Measurements from ENCODE around the gene PDK4.
"Not testable (repeated sequence)": the region's sequence is repeated elsewhere in the genome, so short reads cannot be mapped to it uniquely, and the experiment has no call there.

The PDK4 gene

DNA sequence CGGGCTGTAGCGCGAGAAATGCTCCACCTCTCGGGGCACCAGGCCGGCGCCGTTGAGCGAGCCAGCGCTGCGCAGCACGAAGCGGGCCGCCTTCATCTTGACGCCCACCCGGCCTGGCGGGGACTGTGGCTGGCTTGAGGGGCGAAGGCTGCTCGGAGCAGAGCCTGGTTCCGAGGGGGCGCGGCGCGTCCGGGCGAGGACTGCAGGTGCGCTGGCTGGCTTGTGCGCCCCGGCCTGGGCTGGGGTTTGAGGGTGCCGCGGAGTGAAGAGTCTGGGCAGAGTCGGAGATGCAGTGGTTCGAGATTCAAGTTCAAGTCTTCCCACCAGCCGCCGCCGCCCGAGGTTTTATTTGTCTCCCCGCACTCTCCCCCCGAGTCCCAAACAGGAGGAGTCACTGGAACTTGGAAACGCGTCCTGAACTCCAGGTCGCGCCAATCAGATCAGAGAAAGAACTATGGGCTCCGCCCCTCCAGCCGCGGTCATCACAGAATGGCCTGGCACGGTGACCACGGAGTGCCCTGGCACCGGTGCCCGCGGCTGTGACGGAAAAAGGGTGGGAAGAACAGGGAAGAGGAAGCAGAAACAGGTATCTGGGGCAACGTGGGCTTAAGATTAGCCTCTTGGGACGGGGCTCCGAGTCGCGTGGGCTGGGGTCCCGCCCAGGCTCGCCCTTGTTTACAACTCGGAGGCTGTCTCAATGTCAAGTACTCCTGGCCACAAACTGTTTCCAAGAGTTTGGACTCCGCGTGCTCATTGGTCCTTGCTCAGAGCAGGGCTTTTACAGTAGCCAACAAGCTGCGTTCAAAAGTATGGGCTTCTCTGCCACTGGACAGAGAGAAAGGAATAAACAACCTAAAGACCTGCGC lies at the start of gene PDK4:
TSS of gene PDK4 (minus strand) at position 319 of the 866 bp plus-strand sequence. CDS start at position 96, 223 bp downstream.
- DNase-seq, result peak; percentile 51

DNA sequence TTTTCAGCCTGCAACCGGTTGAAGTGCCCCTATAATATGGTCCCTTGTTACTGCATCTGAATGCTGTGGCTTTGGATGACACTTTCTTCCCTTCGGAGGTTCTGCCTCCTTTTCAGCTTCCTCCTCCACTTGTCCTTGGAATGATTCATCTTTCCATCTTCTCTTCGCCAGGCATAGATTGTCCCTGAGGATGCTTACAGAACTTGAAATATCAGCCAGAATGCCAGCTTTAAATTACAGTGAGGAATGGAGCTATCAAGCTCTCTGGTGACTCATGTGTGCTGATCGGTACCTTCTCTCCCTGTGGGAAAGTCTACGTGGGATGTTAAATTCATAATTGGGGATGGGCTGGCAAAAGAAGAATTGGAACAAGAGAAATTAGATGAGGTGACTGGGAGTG lies 45.9 kb upstream of the PDK4 start:
- no peak for DNase-seq

DNA sequence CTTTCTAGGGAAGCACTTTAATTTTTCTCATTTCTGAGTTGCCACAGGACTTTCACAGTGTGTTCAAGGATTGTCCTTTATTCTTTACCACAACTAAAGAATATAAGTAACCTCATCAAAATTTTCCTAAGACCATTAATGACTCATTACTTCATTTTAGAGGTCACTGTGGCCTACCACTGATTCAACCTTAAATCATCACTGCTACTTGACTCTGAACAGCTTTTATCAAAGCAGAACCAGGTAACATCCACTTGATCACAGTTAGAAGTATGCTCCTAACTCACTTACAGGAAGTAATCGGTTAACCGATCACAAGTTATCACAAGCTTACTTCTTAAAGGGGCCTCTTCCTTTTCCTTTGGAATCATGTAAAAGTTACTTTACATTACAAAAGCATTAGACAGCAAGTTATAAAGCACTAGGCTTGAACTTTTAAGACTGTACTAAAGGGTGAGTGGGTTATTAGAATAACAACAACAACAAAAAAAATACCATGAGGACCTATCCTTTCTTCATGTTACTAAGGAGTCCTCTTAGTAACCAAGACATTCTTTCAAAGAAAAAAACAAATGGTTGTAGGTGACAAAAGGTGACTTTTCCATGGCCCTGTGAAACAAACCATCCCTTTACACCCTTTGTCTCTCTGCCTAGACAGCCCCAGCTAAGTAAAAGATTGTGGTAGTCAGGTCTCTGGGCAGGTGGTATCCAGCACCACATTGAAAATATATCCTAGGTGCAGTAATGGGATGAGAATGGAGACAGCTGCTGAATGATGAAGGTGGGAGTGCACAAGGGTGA lies 40.0 kb upstream of the PDK4 start:
- DNase-seq, result no peak

DNA sequence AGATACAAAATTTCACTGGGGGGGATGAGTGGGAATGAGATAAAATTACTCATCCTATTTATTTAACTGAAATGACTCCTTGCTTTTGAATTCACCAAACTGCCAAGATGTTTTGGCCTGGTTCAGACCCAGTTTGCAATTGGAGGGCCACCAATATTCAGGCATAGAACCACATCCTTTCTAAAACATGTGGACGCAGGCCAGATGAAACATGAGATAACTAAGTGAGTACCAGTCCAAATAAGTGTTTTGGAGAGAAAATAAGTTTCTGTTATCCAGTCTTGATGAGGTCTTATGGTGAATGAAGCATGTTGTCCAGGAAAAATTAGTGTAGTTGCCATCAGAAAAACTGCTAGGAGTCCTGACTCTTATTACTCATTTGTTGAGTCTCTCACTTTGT lies 36.3 kb upstream of the PDK4 start:
- DNase-seq, result no peak

DNA sequence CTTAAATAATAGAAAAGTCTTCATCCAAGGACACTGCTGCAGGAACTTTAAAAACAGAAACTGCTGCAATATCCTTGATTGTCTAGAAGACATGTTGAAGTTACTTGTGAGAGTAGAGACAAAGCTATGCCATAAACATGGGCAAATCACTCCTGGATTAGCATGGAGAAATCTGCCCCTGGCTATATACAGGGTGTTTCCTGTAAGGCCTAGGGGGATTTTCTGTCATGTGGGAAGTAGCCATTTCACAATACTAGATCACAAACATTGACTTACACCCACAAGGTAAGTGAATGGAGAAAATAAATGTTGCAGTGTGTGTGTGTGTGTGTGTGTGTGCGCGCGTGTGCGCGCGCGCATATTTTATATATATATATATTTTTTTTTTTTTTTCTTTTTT lies 35.2 kb upstream of the PDK4 start:
- no peak for DNase-seq

DNA sequence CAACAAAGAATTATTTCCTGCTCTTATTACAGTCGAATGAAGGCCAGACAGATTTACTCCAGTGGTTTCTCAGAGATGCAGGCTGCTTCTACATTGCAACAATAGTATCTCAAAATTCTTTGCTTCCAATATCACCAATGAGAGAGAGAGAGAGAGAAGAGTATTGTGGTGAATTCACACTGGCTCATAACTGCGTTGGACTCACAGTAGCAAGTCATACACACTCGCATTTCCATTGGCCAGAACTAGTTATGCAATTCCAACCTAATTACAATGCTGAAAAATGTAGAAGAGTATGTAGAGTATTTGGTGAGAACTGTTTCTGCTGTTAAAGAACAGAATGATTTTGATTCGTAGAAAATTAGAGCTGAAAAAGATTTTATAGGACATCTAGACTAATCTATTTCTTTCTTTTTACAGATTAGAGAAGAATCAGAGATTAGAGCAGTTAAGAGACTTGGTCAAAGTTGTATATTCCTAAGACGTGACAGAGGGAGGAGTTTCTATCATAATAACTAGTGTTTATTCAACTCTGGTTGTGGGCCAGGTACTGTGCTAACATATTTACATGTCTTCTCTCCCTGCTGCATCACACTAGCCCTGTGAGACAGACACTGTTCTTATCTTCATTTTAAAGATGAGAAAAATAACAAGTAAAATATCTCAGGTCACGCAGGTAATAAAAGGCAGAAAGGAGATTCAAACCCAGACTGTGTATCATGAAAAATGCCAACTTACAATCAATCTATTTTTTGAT lies 34.6 kb upstream of the PDK4 start:
- DNase-seq, result no peak

DNA sequence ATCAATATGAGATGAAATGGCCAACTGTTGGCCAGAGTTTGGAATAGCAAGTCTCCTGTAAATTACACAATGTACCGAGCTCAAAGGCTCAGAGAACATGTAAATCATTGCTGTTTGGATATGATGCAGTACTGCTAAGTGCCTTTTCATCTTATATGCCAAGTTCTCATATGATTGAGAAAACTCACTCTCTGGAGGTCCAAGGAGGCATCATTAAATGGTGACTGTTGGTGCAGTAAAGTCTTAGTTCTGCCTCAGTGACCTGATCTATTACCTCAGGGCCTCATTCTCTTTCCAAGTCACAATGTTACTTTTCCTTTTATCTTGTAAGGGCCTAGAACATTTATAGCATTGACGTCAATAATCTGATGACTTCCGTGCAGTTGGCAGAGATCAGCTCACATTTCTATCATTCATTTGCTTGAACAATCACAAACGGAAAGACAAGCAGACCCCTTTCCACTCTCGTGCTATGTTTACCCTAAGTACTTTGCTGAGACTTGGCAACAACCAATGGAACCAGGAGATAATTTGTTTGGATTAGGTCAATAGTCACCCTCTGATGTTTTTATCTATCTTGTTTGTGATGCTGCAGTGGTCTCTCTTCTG lies 32.6 kb upstream of the PDK4 start:
- DNase-seq, result no peak

DNA sequence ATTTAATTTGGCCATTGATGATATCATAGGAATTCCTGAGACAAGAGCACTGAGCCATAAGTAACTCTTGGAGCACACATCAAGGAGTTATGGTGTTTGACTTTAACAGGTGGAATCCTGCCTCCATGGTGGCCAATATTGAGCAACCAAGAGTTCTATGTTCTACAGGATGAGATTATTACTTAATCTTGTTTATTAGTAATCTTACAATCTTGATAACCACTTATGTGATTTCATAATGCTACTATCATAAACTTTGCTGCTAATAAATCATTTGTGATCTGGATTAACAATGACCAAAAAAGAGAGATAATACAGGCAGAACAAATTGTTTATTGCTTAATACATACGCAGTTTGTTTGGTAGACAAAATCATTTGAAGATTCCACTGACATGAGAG lies 27.5 kb upstream of the PDK4 start:
- DNase-seq, result no peak

DNA sequence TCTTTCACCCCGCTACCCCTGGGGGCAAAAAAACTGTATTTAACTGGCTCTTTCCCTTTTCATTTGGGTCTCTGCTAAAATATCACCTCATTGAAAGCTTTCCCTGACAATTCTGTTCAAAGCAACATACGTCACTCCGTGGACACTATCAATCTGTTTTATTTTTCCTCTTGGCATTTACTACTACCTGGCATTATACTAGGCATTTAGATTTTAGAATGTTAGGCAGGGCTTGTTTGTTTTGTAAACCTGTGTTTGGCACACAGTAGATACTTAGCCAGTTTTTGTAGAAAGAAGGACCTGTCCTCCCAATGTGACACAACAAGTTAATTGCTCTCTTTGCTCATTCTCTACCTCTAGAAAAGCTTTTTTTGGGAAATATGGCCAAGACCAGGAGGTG lies 26.5 kb upstream of the PDK4 start:
- no peak for DNase-seq

DNA sequence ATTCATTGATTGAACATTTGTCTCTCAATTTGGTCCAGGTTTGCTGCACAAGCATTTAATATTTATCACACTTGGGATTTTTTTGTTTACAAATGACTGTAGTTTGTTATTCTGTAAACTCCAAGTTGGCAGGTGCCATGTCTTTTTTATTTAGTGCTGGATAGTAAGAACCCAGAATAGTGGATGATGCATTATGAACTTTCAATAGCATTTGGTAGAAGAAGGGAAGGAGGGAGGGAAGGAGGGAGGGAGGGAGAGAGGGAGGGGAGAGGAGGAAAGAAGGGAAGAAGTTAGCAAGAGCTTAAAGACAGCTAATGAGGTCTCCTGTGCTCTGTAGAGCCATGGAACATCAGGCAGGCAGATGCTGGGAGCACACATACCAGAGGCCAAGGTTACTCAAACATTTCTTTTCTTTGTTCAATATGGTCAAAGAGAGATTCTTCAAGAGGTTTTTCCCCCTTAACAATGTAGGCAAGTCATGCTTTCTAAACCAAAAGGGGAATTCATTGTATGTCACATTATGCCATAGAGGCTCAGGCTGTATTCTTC lies 25.8 kb upstream of the PDK4 start:
- no peak for DNase-seq

DNA sequence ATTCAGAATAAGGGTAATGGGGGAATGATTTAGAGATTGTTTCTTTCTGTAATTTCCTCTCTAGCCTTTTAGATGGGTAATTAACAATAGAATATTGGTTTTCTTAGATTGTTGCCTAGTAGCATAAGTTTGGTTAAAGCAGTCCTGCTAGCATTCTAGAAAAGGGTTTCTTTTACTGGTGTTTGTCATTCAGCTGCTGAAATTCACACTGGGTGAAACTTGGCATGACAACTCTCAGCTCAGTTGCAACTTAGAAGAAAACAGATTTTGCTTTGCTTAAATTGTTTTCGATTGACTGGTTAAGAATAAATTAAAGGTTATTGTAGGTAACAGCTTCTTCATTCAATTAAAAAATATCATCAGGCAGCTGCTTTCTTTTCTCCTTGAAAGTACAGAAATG lies 25.1 kb upstream of the PDK4 start:
- DNase-seq, result no peak

DNA sequence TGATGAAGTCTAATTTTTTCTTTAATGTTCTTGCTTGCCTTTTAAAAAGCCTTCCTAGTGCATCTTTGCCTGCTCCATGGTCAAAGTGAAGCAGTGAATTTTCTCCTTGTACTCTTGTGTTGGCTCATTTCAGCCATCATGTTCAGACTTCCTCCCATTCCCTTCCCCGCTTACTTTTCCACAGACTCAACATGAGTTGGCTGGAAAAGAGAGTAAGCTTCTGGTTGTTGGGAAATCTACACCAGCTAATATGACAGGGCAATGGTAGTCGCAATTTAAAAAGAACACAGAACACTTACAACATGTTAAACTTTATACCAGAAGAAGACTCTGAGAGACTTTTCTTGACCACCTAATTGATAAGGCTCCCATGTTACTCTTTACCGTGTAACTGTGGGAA lies 24.3 kb upstream of the PDK4 start:
- DNase-seq, result no peak

DNA sequence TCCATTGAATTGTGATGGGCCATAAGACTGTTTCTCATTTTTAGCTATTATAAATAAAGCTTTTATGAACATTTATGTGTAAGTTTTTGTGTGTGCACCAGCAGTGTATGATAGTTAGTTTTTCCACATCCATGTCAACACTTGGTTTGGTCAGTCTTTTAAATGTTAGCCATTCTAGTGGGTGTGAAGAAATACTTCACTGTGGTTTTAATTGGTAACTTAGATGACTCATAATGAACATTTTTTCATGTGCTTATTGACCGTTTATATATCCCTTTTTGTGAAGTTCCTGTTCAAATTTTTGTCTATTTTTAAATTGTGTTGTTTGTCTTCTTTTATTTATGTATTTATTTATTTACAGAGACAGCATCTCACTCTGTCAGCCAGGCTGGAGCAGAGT lies 23.6 kb upstream of the PDK4 start:
- DNase-seq, result no peak

DNA sequence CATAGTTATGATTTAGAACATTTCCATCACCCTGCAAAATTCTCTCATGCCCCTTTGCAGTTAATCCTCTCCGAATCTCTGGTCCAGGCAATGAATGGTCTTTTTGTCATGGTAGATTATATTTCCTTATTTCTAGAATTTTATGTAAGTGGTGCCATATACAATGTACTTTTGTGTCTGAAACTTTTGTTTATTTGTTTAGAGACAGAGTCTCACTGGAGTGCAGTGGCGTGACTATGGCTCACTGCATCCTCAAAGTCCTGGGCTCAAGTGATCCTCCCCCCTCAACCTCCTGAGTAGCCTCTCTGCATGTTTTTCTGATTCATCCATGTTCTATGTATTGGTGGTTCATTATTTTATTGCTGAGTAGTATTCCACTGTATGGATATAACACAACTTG lies 23.2 kb upstream of the PDK4 start:
- DNase-seq, result no peak

DNA sequence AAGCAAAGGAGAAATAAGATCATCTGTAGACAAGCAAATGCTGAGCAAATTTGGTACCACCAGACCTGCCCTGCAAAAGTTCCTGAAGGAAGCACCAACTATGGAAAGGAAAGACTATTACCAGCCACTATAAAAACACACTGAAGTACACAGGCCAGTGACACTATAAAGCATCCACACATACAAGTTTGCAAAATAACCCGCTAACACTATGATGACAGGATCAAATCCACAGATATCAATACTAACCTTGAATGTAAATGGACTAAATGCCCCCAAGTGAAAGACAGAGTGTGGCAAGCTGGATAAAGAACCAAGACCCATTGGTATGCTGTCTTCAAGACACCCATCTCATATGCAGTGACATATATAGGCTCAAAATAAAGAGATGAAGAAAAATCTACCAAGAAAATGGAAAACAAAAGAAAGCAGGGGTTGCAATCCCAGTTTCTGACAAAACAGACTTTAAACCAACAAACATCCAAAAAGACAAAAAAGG lies 18.2 kb upstream of the PDK4 start:
- no peak for DNase-seq

DNA sequence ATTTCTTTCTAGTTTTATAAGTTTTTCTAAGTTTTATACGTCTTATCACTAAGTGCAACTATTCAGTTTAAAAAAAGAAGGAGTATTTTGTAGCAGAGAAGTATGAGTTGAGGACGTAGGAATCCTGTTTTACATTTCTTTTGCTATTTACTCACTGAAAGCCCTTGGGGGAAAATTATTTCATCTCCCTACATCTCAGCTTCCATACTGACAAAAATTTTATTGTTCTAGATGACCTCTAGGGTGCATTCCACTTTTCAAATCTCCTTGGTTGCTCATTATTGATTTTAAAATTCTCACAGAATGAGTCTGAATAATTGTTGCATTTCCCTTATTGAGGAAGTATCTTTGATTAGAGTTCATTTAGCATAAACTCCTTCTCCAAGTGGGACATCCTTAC lies 14.9 kb upstream of the PDK4 start:
- no peak for DNase-seq

DNA sequence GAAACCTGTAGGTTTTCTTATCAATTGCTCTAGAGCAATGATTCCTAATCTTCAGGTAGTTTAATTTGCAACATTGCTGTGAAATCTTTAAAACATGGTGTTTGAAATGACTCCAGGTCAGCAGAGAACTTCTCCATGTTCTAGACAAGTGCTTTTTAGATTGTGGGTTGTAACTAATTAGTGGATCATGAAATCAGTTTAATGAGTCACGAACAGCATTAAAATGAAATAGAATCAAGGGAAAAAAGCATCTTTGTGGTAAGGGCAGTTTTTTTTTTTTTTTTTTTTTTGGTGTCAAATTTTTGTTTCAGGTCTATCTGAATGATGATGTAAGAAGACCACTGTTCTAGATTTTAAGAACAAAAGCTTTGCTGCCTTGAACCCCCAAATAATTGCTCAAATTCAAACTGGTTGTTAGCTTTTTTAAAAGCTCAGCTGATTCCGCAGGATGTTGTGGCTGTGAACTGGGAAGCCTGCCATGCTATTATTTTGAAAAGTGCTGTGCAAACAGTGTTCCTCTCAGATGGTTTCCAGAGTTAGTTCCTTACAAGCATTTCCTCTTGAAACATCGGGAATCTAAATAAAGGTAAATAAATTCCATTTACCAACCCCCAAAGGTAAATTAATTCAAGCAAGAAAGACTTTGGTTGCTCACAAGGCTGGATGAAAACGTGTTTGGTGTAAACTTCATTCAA lies 13.1 kb upstream of the PDK4 start:
- DNase-seq, result peak; percentile 10

DNA sequence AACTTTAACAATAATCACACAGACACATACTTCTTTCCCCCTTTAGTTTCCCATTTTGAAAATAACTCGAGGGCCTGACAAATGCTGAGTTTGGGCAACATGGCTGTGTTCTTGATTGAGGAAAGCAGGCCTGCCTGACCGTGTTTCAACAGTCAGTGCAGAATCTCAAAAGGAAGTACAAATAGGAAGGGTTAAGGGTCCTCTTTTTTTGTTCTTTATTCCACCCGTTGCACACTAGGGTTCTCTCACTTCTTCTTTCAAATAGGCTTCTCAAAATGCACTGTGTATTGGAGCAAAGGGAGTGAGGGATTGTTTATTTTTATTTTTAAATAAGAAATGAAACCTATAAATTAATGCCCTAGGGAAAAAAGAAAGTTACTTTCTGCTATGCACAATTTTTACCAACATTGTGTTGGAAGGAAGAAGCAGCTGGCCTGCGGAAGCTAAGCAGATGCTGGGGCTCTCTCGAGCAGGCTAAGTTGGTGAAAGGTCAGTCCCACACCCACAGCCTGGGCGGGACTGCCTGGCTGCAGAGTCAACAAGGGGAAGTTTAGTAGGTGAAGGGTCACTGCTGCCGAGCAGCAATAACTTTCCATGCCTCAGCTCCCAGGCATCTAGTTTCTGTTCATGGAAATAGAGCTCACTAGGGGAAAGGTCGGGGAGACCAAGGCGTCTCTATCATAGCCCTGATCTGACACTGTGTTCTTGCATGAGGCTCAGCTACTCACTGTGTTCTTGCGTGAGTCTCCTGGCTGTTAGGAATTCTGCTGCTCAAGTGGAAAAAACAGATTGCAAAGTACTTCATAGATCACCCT lies 12.2 kb upstream of the PDK4 start:
- DNase-seq, result peak; percentile 91

DNA sequence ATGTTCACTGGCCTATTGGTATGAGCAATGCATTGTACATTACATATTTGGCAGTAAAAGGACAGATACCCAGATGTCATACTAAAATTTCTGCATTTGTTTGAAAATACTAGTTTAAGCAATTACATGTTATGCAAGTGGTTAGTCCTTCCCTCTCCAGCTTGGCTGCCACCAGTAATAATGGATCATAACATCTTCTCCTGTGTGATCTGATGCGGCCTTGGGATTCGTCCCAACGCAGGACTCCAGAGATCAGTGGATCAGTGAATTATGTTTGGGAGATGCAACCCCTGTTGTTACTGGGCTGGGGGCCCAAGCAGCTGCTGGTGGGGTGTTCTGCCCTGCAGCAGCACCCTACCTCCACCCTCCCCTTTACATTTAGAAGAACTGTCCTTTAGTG lies 11.2 kb upstream of the PDK4 start:
- no peak for DNase-seq

DNA sequence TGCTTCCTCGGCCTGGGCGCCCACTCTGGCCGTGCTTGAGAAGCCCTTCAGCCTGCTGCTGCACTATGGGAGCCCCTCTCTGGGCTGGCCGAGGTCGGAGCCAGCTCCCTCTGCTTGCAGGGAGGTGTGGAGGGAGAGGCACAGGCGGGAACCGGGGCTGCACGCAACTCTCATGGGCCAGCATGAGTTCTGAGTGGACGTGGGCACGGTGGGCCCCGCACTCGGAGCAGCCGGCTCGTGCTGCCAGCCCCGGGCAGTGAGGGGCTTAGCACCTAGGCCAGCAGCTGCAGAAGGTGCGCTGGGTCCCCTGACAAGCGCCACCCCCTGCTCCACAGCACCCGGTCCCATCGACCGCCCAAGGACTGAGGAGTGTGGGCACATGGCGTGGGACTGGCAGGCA lies 9.0 kb upstream of the PDK4 start:
- no peak for DNase-seq

DNA sequence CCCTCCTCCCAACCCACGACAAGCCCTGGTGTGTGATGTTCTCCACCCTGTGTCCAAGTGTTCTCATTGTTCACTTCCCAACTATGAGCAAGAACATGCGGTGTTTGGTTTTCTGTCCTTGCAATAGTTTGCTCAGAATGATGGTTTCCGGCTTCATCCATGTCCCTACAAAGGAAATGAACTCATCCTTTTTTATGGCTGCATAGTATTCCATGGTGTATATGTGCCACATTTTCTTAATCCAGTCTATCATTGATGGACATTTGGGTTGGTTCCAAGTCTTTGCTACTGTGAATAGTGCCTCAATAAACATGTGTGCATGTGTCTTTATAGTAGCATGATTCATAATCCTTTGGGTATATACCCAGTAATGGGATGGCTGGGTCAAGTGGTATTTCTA lies 8.5 kb upstream of the PDK4 start:
- DNase-seq, result not testable (repeated sequence)
